WTC11 (cell line): ENCODE measurements around the gene KDM5B. TPM values are rescaled to one million over a fixed set of nuclear protein-coding genes. Genes with fewer than 3 reads are reported as not detected.

Source experiments
- ATAC-seq: fragments of 200-7000 bp; cut with Tn5 transposase; 2 replicates; pipeline ENCODE4 v1.10.0; 2021; ENCODE audit warnings: mild to moderate bottlenecking, moderate library complexity
- CTCF ChIA-PET: fragments of 300-600 bp; sonication (Branson Sonifier 250); formaldehyde crosslinking; loops from one replicate; lab custom pipeline; 2021; ENCODE audit warnings: antibody characterized with exemption; lab: Charles Lee
- POLR2A ChIA-PET: fragments of 350-600 bp; sonication (Branson Sonifier 250); formaldehyde crosslinking; loops from one replicate; lab custom pipeline; 2021; ENCODE audit warnings: antibody characterized with exemption; lab: Charles Lee
- DNase-seq: peaks from one replicate; pipeline ENCODE4 v3.0.0; 2021; ENCODE audit warnings: low spot score
- H3K27ac Mint-ChIP-seq: 2 replicates; pipeline ENCODE4 v1.8.0; 2021; ENCODE audit warnings: mixed read lengths
- H3K27me3 Mint-ChIP-seq: 2 replicates; pipeline ENCODE4 v1.8.0; 2021; ENCODE audit warnings: low read depth, mild to moderate bottlenecking, moderate library complexity, mixed read lengths
- H3K36me3 Mint-ChIP-seq: 2 replicates; pipeline ENCODE4 v1.8.0; 2021; ENCODE audit warnings: mixed read lengths
- H3K4me1 Mint-ChIP-seq: 2 replicates; pipeline ENCODE4 v1.8.0; 2022; ENCODE audit warnings: mixed read lengths
- H3K4me3 Mint-ChIP-seq: 2 replicates; pipeline ENCODE4 v1.8.0; 2021; ENCODE audit warnings: mild to moderate bottlenecking, moderate library complexity, mixed read lengths
- H3K9me3 Mint-ChIP-seq: 2 replicates; pipeline ENCODE4 v1.8.0; 2021; ENCODE audit warnings: mixed read lengths
- AFF4 ChIP-seq: sonication (generic); formaldehyde crosslinking; IDR thresholded peaks from 2 replicates; pipeline ENCODE4 v1.8.1; 2023; ENCODE audit warnings: mild to moderate bottlenecking, missing genetic modification reagents, borderline replicate concordance
- E2F1 ChIP-seq: sonication (generic); formaldehyde crosslinking; IDR thresholded peaks from 2 replicates; pipeline ENCODE4 v1.8.0; 2022; ENCODE audit warnings: mild to moderate bottlenecking, missing genetic modification reagents
- ESRRA ChIP-seq: sonication (generic); formaldehyde crosslinking; IDR thresholded peaks from 2 replicates; pipeline ENCODE4 v1.8.1; 2022; ENCODE audit warnings: mild to moderate bottlenecking, missing genetic modification reagents, borderline replicate concordance
- FOXK1 ChIP-seq: sonication (generic); formaldehyde crosslinking; IDR thresholded peaks from 2 replicates; pipeline ENCODE4 v1.8.0; 2022; ENCODE audit warnings: mild to moderate bottlenecking, moderate library complexity, missing genetic modification reagents
- FOXP1 ChIP-seq: sonication (generic); formaldehyde crosslinking; IDR thresholded peaks from 2 replicates; pipeline ENCODE4 v1.8.0; 2022; ENCODE audit warnings: missing genetic modification reagents, mild to moderate bottlenecking, moderate library complexity, borderline replicate concordance
- GABPB1 ChIP-seq: sonication (generic); formaldehyde crosslinking; IDR thresholded peaks from 2 replicates; pipeline ENCODE4 v1.8.1; 2023; ENCODE audit warnings: mild to moderate bottlenecking, missing genetic modification reagents
- GTF2I ChIP-seq: fragments of 250-450 bp; sonication (Bioruptor Pico); conservative IDR thresholded peaks from 2 replicates; pipeline ENCODE4 v1.4.0; 2021; ENCODE audit warnings: mild to moderate bottlenecking
- JUN ChIP-seq: sonication (generic); formaldehyde crosslinking; IDR thresholded peaks from 2 replicates; pipeline ENCODE4 v1.8.0; 2023; ENCODE audit warnings: mild to moderate bottlenecking, missing genetic modification reagents
- NFYB ChIP-seq: sonication (generic); formaldehyde crosslinking; conservative IDR thresholded peaks from 2 replicates; pipeline ENCODE4 v1.8.0; 2022; ENCODE audit warnings: low read depth, missing genetic modification reagents
- NR3C1 ChIP-seq: sonication (generic); formaldehyde crosslinking; conservative IDR thresholded peaks from 2 replicates; pipeline ENCODE4 v1.8.1; 2023; ENCODE audit warnings: low read depth, mild to moderate bottlenecking, missing genetic modification reagents
- SOX15 ChIP-seq: fragments of 250-450 bp; sonication (Bioruptor Pico); IDR thresholded peaks from 2 replicates; pipeline ENCODE4 v1.9.0; 2021; ENCODE audit warnings: mild to moderate bottlenecking
- SP1 ChIP-seq: sonication (generic); formaldehyde crosslinking; conservative IDR thresholded peaks from 2 replicates; pipeline ENCODE4 v1.8.1; 2022; ENCODE audit warnings: missing genetic modification reagents
- TCF7 ChIP-seq: sonication (generic); formaldehyde crosslinking; IDR thresholded peaks from 2 replicates; pipeline ENCODE4 v1.8.0; 2022; ENCODE audit warnings: mild to moderate bottlenecking, low read depth, missing genetic modification reagents, moderate library complexity
- USF1 ChIP-seq: sonication (generic); formaldehyde crosslinking; IDR thresholded peaks from 2 replicates; pipeline ENCODE4 v1.8.0; 2022; ENCODE audit warnings: mild to moderate bottlenecking, missing genetic modification reagents
- USF2 ChIP-seq: sonication (generic); formaldehyde crosslinking; IDR thresholded peaks from 2 replicates; pipeline ENCODE4 v1.8.1; 2023; ENCODE audit warnings: mild to moderate bottlenecking, missing genetic modification reagents, moderate library complexity
- ZBTB21 ChIP-seq: sonication (generic); formaldehyde crosslinking; IDR thresholded peaks from 2 replicates; pipeline ENCODE4 v1.8.1; 2023; ENCODE audit warnings: mild to moderate bottlenecking, missing genetic modification reagents, borderline replicate concordance
- ZBTB43 ChIP-seq: sonication (generic); formaldehyde crosslinking; IDR thresholded peaks from 2 replicates; pipeline ENCODE4 v1.8.1; 2023; ENCODE audit warnings: mild to moderate bottlenecking, missing genetic modification reagents
- ZNF232 ChIP-seq: sonication (generic); formaldehyde crosslinking; IDR thresholded peaks from 2 replicates; pipeline ENCODE4 v1.8.0; 2022; ENCODE audit warnings: mild to moderate bottlenecking, missing genetic modification reagents
- ZNF317 ChIP-seq: sonication (generic); formaldehyde crosslinking; IDR thresholded peaks from 2 replicates; pipeline ENCODE4 v1.8.1; 2023; ENCODE audit warnings: low read depth, mild to moderate bottlenecking, moderate library complexity, missing genetic modification reagents, borderline replicate concordance
- total RNA-seq: library from RNA; stranded (reverse); gene quantifications from 3 replicates; pipeline ENCODE4 v1.2.3, GENCODE V29; 2021
- TF ChIP-seq, protein P1 (sequence below): sonication (generic); formaldehyde crosslinking; IDR thresholded peaks from 2 replicates; pipeline ENCODE4 v1.8.0; 2022; ENCODE audit warnings: mild to moderate bottlenecking, missing genetic modification reagents
- TF ChIP-seq, protein P2 (sequence below): sonication (generic); formaldehyde crosslinking; IDR thresholded peaks from 2 replicates; pipeline ENCODE4 v1.8.0; 2022; ENCODE audit warnings: mild to moderate bottlenecking, missing genetic modification reagents
- TF ChIP-seq, protein P3 (sequence below): fragments of 250-450 bp; sonication (Bioruptor Pico); conservative IDR thresholded peaks from 2 replicates; pipeline ENCODE4 v1.9.0; 2021; ENCODE audit warnings: mild to moderate bottlenecking
- TF ChIP-seq, protein P4 (sequence below): sonication (generic); formaldehyde crosslinking; IDR thresholded peaks from 2 replicates; pipeline ENCODE4 v1.8.1; 2022; ENCODE audit warnings: mild to moderate bottlenecking, moderate library complexity, missing genetic modification reagents

The KDM5B gene
- total RNA-seq, 1 experiment from 2014 or later: 222 TPM

DNA sequence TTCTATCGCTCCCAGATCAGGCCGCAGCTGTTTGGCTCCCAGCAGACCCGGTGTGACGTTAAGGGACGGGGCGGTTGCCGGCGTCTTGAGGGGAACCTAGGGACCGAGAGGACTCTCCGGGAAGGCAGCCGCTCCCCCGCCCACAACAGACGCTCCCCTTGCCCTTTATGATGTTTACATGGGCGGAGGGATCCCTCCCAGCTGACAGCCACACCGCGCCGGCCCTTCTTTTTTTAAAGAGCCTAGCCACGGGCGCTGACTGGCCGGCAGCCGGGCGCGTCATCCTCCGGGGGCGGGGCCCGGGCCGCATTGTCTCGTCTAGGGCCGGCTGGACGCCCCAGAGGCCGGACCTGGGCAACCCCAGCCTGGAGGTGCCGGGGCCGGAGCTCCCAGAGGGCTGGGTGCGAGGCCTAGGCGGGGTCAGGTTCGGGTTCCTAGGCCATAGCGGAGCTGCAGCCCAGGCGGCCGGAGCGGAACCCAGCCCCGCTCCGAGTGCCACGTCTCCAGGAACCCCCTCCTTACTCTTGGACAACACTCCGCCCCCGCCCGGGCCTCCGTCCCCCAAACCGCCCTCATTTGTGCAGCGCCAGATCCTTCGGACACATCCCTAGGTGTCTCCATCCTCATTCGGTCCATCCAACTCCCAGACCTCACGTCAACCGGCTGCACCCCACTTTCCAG lies 2.5 kb upstream of the KDM5B start, which contains the start of gene PCAT6:
PCAT6 (plus strand) TSS at position 340 of the 681 bp plus-strand sequence.
- Mint-ChIP-seq H3K9me3 (no peaks in the 10 kb centered on the region), H3K4me3 (peak within 1 kb of the TSS; percentile 80), H3K36me3 (no peaks in the 10 kb centered on the region), H3K4me1 (peaks cover 40% of the 10 kb centered on the region), H3K27ac (peak within 1 kb of the TSS; percentile 98), H3K27me3 (peaks cover 7% of the 10 kb centered on the region)
- DNase-seq (peak; percentile 98), ATAC-seq (peak; percentile 82)
- CTCF ChIA-PET: interaction anchor here (1.5 to 1.7 kb wide), 2 partner anchors 51 to 229 kb away, joined by 4 to 5 read pairs; no protein-coding TSS in a partner anchor
- POLR2A ChIA-PET: interaction anchor here (0.5 to 2.2 kb wide), 14 partner anchors 9 to 480 kb away, joined by 3 to 32 read pairs (median 3); partner anchors contain the start of genes KLHL12 and TMEM183A
- TF ChIP-seq ZBTB43 (CRISPR knock-in tag) (peak; percentile 52), GABPB1 (peak; percentile 58; the same call in 1 of the 2 replicates), NR3C1 (no peak), ESRRA (CRISPR knock-in tag) (peak; percentile 1; the same call in 1 of the 2 replicates), ZBTB21 (CRISPR knock-in tag) (no peak), FOXK1 (CRISPR knock-in tag) (peak; percentile 100), FOXP1 (CRISPR knock-in tag) (peak; percentile 17; the same call in 1 of the 2 replicates), ZNF317 (CRISPR knock-in tag) (no peak), SOX15 (CRISPR knock-in tag) (no peak), JUN (no peak), USF2 (CRISPR knock-in tag) (peak; percentile 72), NFYB (CRISPR knock-in tag) (peak; percentile 63), ZNF232 (CRISPR knock-in tag) (no peak), TCF7 (no peak), AFF4 (CRISPR knock-in tag) (peak; percentile 80; the same call in 1 of the 2 replicates), USF1 (CRISPR knock-in tag) (peak; percentile 62; the same call in 1 of the 2 replicates), E2F1 (CRISPR knock-in tag) (no peak), GTF2I (CRISPR knock-in tag) (no peak), SP1 (peak; percentile 98)
- TF ChIP-seq, protein P1, sequence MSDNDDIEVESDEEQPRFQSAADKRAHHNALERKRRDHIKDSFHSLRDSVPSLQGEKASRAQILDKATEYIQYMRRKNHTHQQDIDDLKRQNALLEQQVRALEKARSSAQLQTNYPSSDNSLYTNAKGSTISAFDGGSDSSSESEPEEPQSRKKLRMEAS (CRISPR knock-in tag): peak; percentile 84
- TF ChIP-seq, protein P2, sequence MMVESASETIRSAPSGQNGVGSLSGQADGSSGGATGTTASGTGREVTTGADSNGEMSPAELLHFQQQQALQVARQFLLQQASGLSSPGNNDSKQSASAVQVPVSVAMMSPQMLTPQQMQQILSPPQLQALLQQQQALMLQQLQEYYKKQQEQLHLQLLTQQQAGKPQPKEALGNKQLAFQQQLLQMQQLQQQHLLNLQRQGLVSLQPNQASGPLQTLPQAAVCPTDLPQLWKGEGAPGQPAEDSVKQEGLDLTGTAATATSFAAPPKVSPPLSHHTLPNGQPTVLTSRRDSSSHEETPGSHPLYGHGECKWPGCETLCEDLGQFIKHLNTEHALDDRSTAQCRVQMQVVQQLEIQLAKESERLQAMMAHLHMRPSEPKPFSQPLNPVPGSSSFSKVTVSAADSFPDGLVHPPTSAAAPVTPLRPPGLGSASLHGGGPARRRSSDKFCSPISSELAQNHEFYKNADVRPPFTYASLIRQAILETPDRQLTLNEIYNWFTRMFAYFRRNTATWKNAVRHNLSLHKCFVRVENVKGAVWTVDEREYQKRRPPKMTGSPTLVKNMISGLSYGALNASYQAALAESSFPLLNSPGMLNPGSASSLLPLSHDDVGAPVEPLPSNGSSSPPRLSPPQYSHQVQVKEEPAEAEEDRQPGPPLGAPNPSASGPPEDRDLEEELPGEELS (CRISPR knock-in tag): peak; percentile 17; the same call in 1 of the 2 replicates
- TF ChIP-seq, protein P3, sequence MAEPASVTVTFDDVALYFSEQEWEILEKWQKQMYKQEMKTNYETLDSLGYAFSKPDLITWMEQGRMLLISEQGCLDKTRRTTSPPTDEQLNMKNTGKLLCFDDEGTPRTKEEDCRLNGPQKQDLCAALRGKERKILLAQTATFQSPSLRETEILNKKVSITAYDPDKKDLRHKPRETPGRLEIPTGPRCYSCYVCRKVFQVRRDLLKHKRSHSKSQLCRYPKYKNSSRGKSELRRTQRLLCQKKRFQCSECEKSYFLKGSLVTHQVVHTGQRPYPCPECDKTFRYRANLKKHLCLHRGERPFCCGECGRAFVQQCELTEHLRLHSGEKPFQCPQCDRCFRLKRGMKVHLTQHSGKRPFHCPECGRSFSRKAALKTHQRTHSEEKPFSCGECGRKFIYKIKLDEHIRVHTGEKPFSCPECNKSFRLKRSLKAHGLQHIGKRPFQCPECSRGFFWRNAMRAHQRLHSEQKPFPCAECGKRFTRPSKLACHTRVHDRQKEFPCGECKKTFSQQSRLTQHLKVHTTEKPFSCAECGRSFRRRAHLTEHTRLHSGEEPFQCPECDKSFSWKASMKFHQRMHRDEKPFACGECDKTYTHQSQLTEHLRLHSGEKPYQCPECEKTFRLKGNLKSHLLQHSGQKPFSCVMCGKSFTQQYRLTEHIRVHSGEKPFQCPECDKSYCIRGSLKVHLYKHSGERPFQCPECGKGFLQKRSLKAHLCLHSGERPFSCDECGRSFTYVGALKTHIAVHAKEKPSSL (CRISPR knock-in tag): no peak
- TF ChIP-seq, protein P4, sequence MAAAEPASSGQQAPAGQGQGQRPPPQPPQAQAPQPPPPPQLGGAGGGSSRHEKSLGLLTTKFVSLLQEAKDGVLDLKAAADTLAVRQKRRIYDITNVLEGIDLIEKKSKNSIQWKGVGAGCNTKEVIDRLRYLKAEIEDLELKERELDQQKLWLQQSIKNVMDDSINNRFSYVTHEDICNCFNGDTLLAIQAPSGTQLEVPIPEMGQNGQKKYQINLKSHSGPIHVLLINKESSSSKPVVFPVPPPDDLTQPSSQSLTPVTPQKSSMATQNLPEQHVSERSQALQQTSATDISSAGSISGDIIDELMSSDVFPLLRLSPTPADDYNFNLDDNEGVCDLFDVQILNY (CRISPR knock-in tag): peak; percentile 71; the same call in 1 of the 2 replicates
